ENCODE measurements around the gene CRABP1. TPM values are rescaled to one million over a fixed set of nuclear protein-coding genes. Genes with fewer than 3 reads are reported as not detected.

Gene CRABP1
- total RNA-seq, 4 donors from 2014 or later: 0.50 to 5.3 (median 3.6) TPM; not detected in 1

GRCh38 chr15:78396186-78396814 lies 56.1 kb downstream of the CRABP1 start:
- H3K36me3 ChIP-seq: no peaks in the 10 kb centered on the region
- peaks cover under 1% of the 10 kb centered on the region for H3K27me3 ChIP-seq
- no peaks in the 10 kb centered on the region for H3K9me3 ChIP-seq
- no peak overlapping the region for H3K4me3 ChIP-seq
- 76% methylated on average over 7 of the region's 9 CpGs; no CpG with 5 or more reads in 1 of the 2 donors for WGBS, 2 donors (ENCODE audit: low coverage in 1 of 2)
- H3K27ac ChIP-seq: no peak overlapping the region
- peaks cover 0 to 12% (median 4%) of the 10 kb centered on the region in 3 donors for H3K4me1 ChIP-seq
- TF ChIP-seq EP300 (IDR thresholded peaks at IDR 0.05) (no peak), CTCF (IDR thresholded peaks at IDR 0.05) (no peak)
- no peak for ATAC-seq

- Histone ChIP-seq H3K27ac (no peak overlapping the region), H3K9me3 (no peaks in the 10 kb centered on the region), H3K4me3 (no peak overlapping the region), H3K4me1 (peaks cover 0 to 12% (median 4%) of the 10 kb centered on the region in 3 donors), H3K27me3 (peaks cover 7% of the 10 kb centered on the region), H3K36me3 (no peaks in the 10 kb centered on the region)
- ATAC-seq: peak; percentile 89
- 0 to 38% methylated on average over 1 to 4 of the region's 9 CpGs for WGBS, 2 donors (ENCODE audit: low coverage in 1 of 2)
- TF ChIP-seq EP300 (IDR thresholded peaks at IDR 0.05): no peak
- TF ChIP-seq POLR2A (IDR thresholded peaks at IDR 0.05): no peak
- TF ChIP-seq POLR2AphosphoS5 (IDR thresholded peaks at IDR 0.05): peak; percentile 31
- peak in 3 of 4 experiments; percentile 29 to 45 (median 35) for TF ChIP-seq CTCF (IDR thresholded peaks at IDR 0.05)
Measured at GRCh38 chr15:78396976-78397375, 56.8 kb downstream of the CRABP1 start.

GRCh38 chr15:78397382-78397781 lies 57.2 kb downstream of the CRABP1 start:
- WGBS, 2 donors (ENCODE audit: low coverage in 1 of 2): 75 to 80% methylated on average over 2 of the region's 2 CpGs
- H3K27ac ChIP-seq: no peak overlapping the region

More at GRCh38 chr15:78397382-78397781, 57.2 kb downstream of the CRABP1 start:
- no peaks in the 10 kb centered on the region for H3K9me3 ChIP-seq
- H3K36me3 ChIP-seq: no peaks in the 10 kb centered on the region
- H3K27me3 ChIP-seq: peaks cover 11% of the 10 kb centered on the region
- no peak for TF ChIP-seq CTCF (IDR thresholded peaks at IDR 0.05)
- no peak for TF ChIP-seq POLR2A (IDR thresholded peaks at IDR 0.05)
- TF ChIP-seq POLR2AphosphoS5 (IDR thresholded peaks at IDR 0.05): no peak
- TF ChIP-seq EP300 (IDR thresholded peaks at IDR 0.05): no peak
- H3K4me1 ChIP-seq: peaks cover 0 to 12% (median 4%) of the 10 kb centered on the region in 3 donors
- ATAC-seq: no peak
- no peak overlapping the region for H3K4me3 ChIP-seq

Small RNA genes within 50 kb of the gene (small RNA-seq; reads per million reads assigned to genes)
- 0 reads per million in 4 donors for gene AC090607.5

Other genes with a start within 250 kb of the CRABP1 start
- gene SH2D7, start 247.8 kb upstream of the CRABP1 start, total RNA-seq: not detected
- 10 to 100 TPM in 2 of 4 donors, 1 to 10 TPM in 2; 3.0 to 17.4 (median 8.8) TPM for gene CIB2, start 208.9 kb upstream of the CRABP1 start, total RNA-seq
- 100 to 1,000 TPM in 2 of 4 donors, 10 to 100 TPM in 2; 81.1 to 129 (median 97.0) TPM for gene IDH3A, start 191.0 kb upstream of the CRABP1 start, total RNA-seq
- gene ACSBG1, start 105.8 kb upstream of the CRABP1 start, total RNA-seq: 1 to 10 TPM in 3 of 4 donors, under 1 TPM in 1; 0.67 to 6.4 (median 1.9) TPM
- 10 to 100 TPM in 3 of 4 donors, 1 to 10 TPM in 1; 9.9 to 33.9 (median 24.5) TPM for gene DNAJA4, start 75.8 kb upstream of the CRABP1 start, total RNA-seq
- 10 to 100 TPM; 31.1 to 59.0 (median 44.4) TPM for gene SKIC8, start 40.7 kb upstream of the CRABP1 start, total RNA-seq
- 10 to 100 TPM; 16.9 to 33.5 (median 25.9) TPM for gene IREB2, start 97.9 kb downstream of the CRABP1 start, total RNA-seq
- 10 to 100 TPM in 1 of 4 donors, 1 to 10 TPM in 3; 4.7 to 13.7 (median 5.7) TPM for gene HYKK, start 167.2 kb downstream of the CRABP1 start, total RNA-seq
- 100 to 1,000 TPM in 3 of 4 donors, 10 to 100 TPM in 1; 99.9 to 191 (median 118) TPM for gene PSMA4, start 200.1 kb downstream of the CRABP1 start, total RNA-seq
- 1 to 10 TPM in 3 of 4 donors, under 1 TPM in 1; 0.93 to 4.0 (median 1.6) TPM for gene CHRNA5, start 225.2 kb downstream of the CRABP1 start, total RNA-seq

Data from gastroesophageal sphincter (tissue), 4 donors.